Measurements from ENCODE around the gene DAPK2. TPM values are rescaled to one million over a fixed set of nuclear protein-coding genes. Genes with fewer than 3 reads are reported as not detected.

The DAPK2 gene
- total RNA-seq, 1 donor from 2014 or later = 2.6 TPM

DNA sequence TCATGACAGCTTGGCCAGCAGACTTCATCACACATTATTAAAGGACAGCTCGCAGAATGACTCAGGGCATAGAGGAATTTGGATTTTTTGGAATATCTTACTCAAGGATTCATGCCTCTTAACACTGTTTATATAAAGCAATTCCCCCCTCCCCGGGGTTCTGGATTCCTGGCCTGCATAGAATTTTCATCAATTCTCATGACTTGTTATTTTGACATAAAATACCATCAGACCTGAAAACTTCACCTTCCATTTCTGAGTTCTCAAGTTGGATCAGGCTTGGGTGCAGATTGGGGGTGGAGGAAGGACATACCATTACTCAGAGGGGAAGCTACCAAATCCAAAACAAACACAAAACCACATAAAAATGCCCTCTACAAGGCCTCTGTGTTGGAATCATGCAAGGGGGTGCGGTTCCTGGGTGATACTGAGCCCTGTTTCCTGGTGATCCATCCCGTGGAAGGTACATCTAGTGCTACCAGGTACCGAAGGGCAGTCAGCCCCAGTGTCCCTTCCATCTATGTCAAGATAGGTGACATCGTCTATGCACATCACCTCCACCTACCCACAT lies 95.3 kb downstream of the DAPK2 start:
- H3K36me3 Mint-ChIP-seq = no peaks in the 10 kb centered on the region
- peaks cover 13% of the 10 kb centered on the region for H3K9me3 Mint-ChIP-seq
- no peak for DNase-seq (ENCODE audit: low spot score in 2 of 2, unreplicated experiment in 2 of 2)
- peaks cover 8% of the 10 kb centered on the region for H3K27me3 Mint-ChIP-seq (ENCODE audit: low read depth)
- H3K4me3 Mint-ChIP-seq = no peak overlapping the region
- no peak overlapping the region for H3K27ac Mint-ChIP-seq
- TF ChIP-seq, protein P1, sequence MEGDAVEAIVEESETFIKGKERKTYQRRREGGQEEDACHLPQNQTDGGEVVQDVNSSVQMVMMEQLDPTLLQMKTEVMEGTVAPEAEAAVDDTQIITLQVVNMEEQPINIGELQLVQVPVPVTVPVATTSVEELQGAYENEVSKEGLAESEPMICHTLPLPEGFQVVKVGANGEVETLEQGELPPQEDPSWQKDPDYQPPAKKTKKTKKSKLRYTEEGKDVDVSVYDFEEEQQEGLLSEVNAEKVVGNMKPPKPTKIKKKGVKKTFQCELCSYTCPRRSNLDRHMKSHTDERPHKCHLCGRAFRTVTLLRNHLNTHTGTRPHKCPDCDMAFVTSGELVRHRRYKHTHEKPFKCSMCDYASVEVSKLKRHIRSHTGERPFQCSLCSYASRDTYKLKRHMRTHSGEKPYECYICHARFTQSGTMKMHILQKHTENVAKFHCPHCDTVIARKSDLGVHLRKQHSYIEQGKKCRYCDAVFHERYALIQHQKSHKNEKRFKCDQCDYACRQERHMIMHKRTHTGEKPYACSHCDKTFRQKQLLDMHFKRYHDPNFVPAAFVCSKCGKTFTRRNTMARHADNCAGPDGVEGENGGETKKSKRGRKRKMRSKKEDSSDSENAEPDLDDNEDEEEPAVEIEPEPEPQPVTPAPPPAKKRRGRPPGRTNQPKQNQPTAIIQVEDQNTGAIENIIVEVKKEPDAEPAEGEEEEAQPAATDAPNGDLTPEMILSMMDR (IDR thresholded peaks at IDR 0.05; ENCODE audit: unreplicated experiment) = no peak
- no peaks in the 10 kb centered on the region for H3K4me1 Mint-ChIP-seq

- Mint-ChIP-seq H3K9me3 (no peaks in the 10 kb centered on the region), H3K4me3 (no peak overlapping the region), H3K36me3 (no peaks in the 10 kb centered on the region), H3K4me1 (peaks cover 2% of the 10 kb centered on the region), H3K27ac (no peak overlapping the region), H3K27me3 (ENCODE audit: low read depth) (peaks cover 2% of the 10 kb centered on the region)
- no peak for DNase-seq (ENCODE audit: low spot score in 2 of 2, unreplicated experiment in 2 of 2)
- TF ChIP-seq, protein P1 (IDR thresholded peaks at IDR 0.05; ENCODE audit: unreplicated experiment) = no peak
These were observed 97.3 kb downstream of the DAPK2 start for GRCh38 chr15:63948971-63949370.

GRCh38 chr15:63948436-63948835 lies 97.8 kb downstream of the DAPK2 start:
- Mint-ChIP-seq H3K9me3 (no peaks in the 10 kb centered on the region), H3K36me3 (no peaks in the 10 kb centered on the region), H3K4me3 (no peak overlapping the region), H3K27ac (no peak overlapping the region), H3K27me3 (ENCODE audit: low read depth) (no peaks in the 10 kb centered on the region), H3K4me1 (peaks cover 2% of the 10 kb centered on the region)
- TF ChIP-seq, protein P1 (IDR thresholded peaks at IDR 0.05; ENCODE audit: unreplicated experiment) = no peak
- DNase-seq (ENCODE audit: low spot score in 2 of 2, unreplicated experiment in 2 of 2) = no peak

DNA sequence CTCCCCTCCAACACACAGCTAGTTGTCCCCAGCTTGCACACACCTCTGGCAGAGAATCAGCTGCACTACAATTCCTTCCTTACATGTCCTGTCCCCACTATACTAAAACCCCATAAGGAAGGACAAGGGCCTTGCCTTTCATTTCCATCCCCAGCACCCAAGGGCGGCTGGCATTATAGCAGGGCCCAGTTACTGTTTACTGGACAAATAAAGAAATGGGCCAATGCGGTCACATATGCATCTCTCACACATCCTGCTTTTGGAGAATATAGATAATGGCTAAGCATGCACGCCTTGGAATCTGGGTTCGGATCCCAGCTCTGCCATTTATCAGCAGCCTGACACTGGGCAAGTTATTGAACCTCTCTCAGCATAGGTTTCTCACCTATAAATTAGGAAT lies 99.1 kb downstream of the DAPK2 start:
- Mint-ChIP-seq H3K27ac (no peak overlapping the region), H3K9me3 (no peaks in the 10 kb centered on the region), H3K4me3 (no peak overlapping the region), H3K27me3 (ENCODE audit: low read depth) (no peaks in the 10 kb centered on the region), H3K4me1 (peaks cover 2% of the 10 kb centered on the region), H3K36me3 (no peaks in the 10 kb centered on the region)
- TF ChIP-seq, protein P1 (IDR thresholded peaks at IDR 0.05; ENCODE audit: unreplicated experiment) = no peak
- no peak for DNase-seq (ENCODE audit: low spot score in 2 of 2, unreplicated experiment in 2 of 2)

- H3K36me3 Mint-ChIP-seq = no peaks in the 10 kb centered on the region
- H3K27ac Mint-ChIP-seq = no peak overlapping the region
- H3K27me3 Mint-ChIP-seq (ENCODE audit: low read depth) = no peaks in the 10 kb centered on the region
- TF ChIP-seq, protein P1 (IDR thresholded peaks at IDR 0.05; ENCODE audit: unreplicated experiment) = no peak
- H3K9me3 Mint-ChIP-seq = no peaks in the 10 kb centered on the region
- DNase-seq (ENCODE audit: low spot score in 2 of 2, unreplicated experiment in 2 of 2) = no peak
- H3K4me1 Mint-ChIP-seq = peaks cover 2% of the 10 kb centered on the region
- H3K4me3 Mint-ChIP-seq = no peak overlapping the region
These were observed 99.7 kb downstream of the DAPK2 start for GRCh38 chr15:63946524-63947065.
